GM21723 (cell line): Measurements from ENCODE around the gene ADGRG6.

Experiments used
- ATAC-seq: cut with Tn5 transposase; IDR thresholded peaks from one replicate; pipeline ENCODE4 v1.9.1; 2021; ENCODE audit warnings: mild to moderate bottlenecking, moderate library complexity; ENCODE audit not compliant: unreplicated experiment

Gene ADGRG6

GRCh38 chr6:142374091-142374770 is 72.4 kb downstream of the ADGRG6 start:
- no peak for ATAC-seq

GRCh38 chr6:142374965-142375733 is 73.3 kb downstream of the ADGRG6 start:
- ATAC-seq, result no peak

GRCh38 chr6:142376115-142376514 is 74.3 kb downstream of the ADGRG6 start:
- no peak for ATAC-seq

- no peak for ATAC-seq
These were observed 75.1 kb downstream of the ADGRG6 start for GRCh38 chr6:142376800-142377496.

GRCh38 chr6:142377497-142377848 is 75.7 kb downstream of the ADGRG6 start:
- no peak for ATAC-seq

GRCh38 chr6:142378138-142378875 is 76.5 kb downstream of the ADGRG6 start:
- ATAC-seq, result no peak

GRCh38 chr6:142380626-142381025 is 78.8 kb downstream of the ADGRG6 start:
- ATAC-seq, result no peak

- no peak for ATAC-seq
These were observed 79.4 kb downstream of the ADGRG6 start for GRCh38 chr6:142381181-142381580.

GRCh38 chr6:142381845-142382378 is 80.1 kb downstream of the ADGRG6 start:
- no peak for ATAC-seq

- no peak for ATAC-seq
These were observed 82.9 kb downstream of the ADGRG6 start for GRCh38 chr6:142384519-142385254.

- ATAC-seq, result no peak
These were observed 83.5 kb downstream of the ADGRG6 start for GRCh38 chr6:142385352-142385751.

- no peak for ATAC-seq
These were observed 84.8 kb downstream of the ADGRG6 start for GRCh38 chr6:142386657-142387056.

GRCh38 chr6:142387997-142388815 is 86.4 kb downstream of the ADGRG6 start:
- peak; percentile 70 for ATAC-seq

GRCh38 chr6:142395266-142395665 is 93.5 kb downstream of the ADGRG6 start:
- peak; percentile 24 for ATAC-seq

GRCh38 chr6:142395768-142396231 is 94.0 kb downstream of the ADGRG6 start:
- ATAC-seq, result peak; percentile 99

GRCh38 chr6:142398353-142398752 is 96.5 kb downstream of the ADGRG6 start:
- no peak for ATAC-seq

- no peak for ATAC-seq
These were observed 97.9 kb downstream of the ADGRG6 start for GRCh38 chr6:142399739-142400138.

- ATAC-seq, result no peak
These were observed 98.7 kb downstream of the ADGRG6 start for GRCh38 chr6:142400495-142400894.

- ATAC-seq, result no peak
These were observed 100.0 kb downstream of the ADGRG6 start for GRCh38 chr6:142401838-142402237.
